ENCODE measurements around the gene HDAC6.
"Not testable (repeated sequence)": the region's sequence is repeated elsewhere in the genome, so short reads cannot be mapped to it uniquely, and the experiment has no call there.

Gene HDAC6

GRCh38 chrX:48826876-48827653, 25.2 kb downstream of the HDAC6 start:
- no peak for DNase-seq

- DNase-seq = no peak
These were observed 25.7 kb downstream of the HDAC6 start for GRCh38 chrX:48827654-48827968.

GRCh38 chrX:48829016-48829735, 27.3 kb downstream of the HDAC6 start:
- DNase-seq = no peak

- no peak for DNase-seq
These were observed 29.5 kb downstream of the HDAC6 start for GRCh38 chrX:48831136-48831908.

GRCh38 chrX:48831909-48832291, 30.0 kb downstream of the HDAC6 start:
- no peak for DNase-seq

- no peak for DNase-seq
These were observed 31.8 kb downstream of the HDAC6 start for GRCh38 chrX:48833542-48834138.

- DNase-seq = no peak
These were observed 32.5 kb downstream of the HDAC6 start for GRCh38 chrX:48834383-48834709.

GRCh38 chrX:48835524-48836329, 33.9 kb downstream of the HDAC6 start, which contains the start of gene PCSK1N:
PCSK1N (minus strand) TSS chrX:48835610; CDS start chrX:48835532, 78 bp downstream.
- no peak for DNase-seq

- DNase-seq = no peak
These were observed 37.8 kb downstream of the HDAC6 start for GRCh38 chrX:48839686-48840085.

- no peak for DNase-seq
These were observed 47.0 kb downstream of the HDAC6 start for GRCh38 chrX:48848847-48849246.

GRCh38 chrX:48852857-48853256, 51.0 kb downstream of the HDAC6 start:
- no peak for DNase-seq

- DNase-seq = not testable (repeated sequence)
These were observed 51.6 kb downstream of the HDAC6 start for GRCh38 chrX:48853494-48853893.

GRCh38 chrX:48854121-48854804, 52.4 kb downstream of the HDAC6 start:
- not testable (repeated sequence) for DNase-seq

GRCh38 chrX:48854898-48855297, 53.0 kb downstream of the HDAC6 start:
- DNase-seq = no peak

GRCh38 chrX:48864210-48864609, 62.3 kb downstream of the HDAC6 start:
- no peak for DNase-seq

GRCh38 chrX:48872017-48872416, 70.2 kb downstream of the HDAC6 start:
- not testable (repeated sequence) for DNase-seq

Data from activated CD4-positive, alpha-beta T cell treated with anti-CD3 and anti-CD28 coated beads for 1 hour (primary cell).